Activated CD4-positive, alpha-beta T cell treated with anti-CD3 and anti-CD28 coated beads for 1 hour (primary cell): ENCODE data around the gene INPP1.

Experiments used
- DNase-seq: peaks from one replicate; pipeline ENCODE4 v3.0.0-alpha.2; 2020

Gene INPP1

GRCh38 chr2:190365499-190366204, 22.3 kb downstream of the INPP1 start:
- no peak for DNase-seq

- DNase-seq: no peak
These were observed 22.9 kb downstream of the INPP1 start for GRCh38 chr2:190366248-190366753.

GRCh38 chr2:190367091-190367490, 23.7 kb downstream of the INPP1 start:
- DNase-seq: no peak

- no peak for DNase-seq
These were observed 26.2 kb downstream of the INPP1 start for GRCh38 chr2:190369635-190370034.

GRCh38 chr2:190376083-190376482, 32.7 kb downstream of the INPP1 start:
- DNase-seq: no peak

- no peak for DNase-seq
These were observed 33.3 kb downstream of the INPP1 start for GRCh38 chr2:190376591-190377245.

- no peak for DNase-seq
These were observed 35.5 kb downstream of the INPP1 start for GRCh38 chr2:190378880-190379237.

- DNase-seq: no peak
These were observed 36.0 kb downstream of the INPP1 start for GRCh38 chr2:190379249-190379964.

- DNase-seq: no peak
These were observed 37.6 kb downstream of the INPP1 start for GRCh38 chr2:190380962-190381412.

GRCh38 chr2:190382851-190383250, 39.5 kb downstream of the INPP1 start:
- DNase-seq: no peak

GRCh38 chr2:190387422-190387821, 44.0 kb downstream of the INPP1 start:
- DNase-seq: no peak

GRCh38 chr2:190396271-190396670, 52.9 kb downstream of the INPP1 start:
- no peak for DNase-seq

- no peak for DNase-seq
These were observed 59.7 kb downstream of the INPP1 start for GRCh38 chr2:190402986-190403603.

- no peak for DNase-seq
These were observed 61.1 kb downstream of the INPP1 start for GRCh38 chr2:190404487-190404886.

GRCh38 chr2:190405070-190405469, 61.7 kb downstream of the INPP1 start:
- DNase-seq: no peak

- DNase-seq: no peak
These were observed 62.6 kb downstream of the INPP1 start for GRCh38 chr2:190405995-190406394.

- DNase-seq: no peak
These were observed 63.4 kb downstream of the INPP1 start for GRCh38 chr2:190406805-190407204.

GRCh38 chr2:190407246-190407661, 63.9 kb downstream of the INPP1 start:
- DNase-seq: no peak

- peak; percentile 29 for DNase-seq
These were observed 64.5 kb downstream of the INPP1 start, which contains the start of gene MFSD6 for GRCh38 chr2:190407662-190408537. Gene MFSD6, plus strand, starts transcription at chr2:190408355. Its CDS starts 27,675 bp downstream, at chr2:190436030.

GRCh38 chr2:190408538-190409271, 65.3 kb downstream of the INPP1 start:
- DNase-seq: peak; percentile 59

GRCh38 chr2:190409616-190410015, 66.2 kb downstream of the INPP1 start:
- DNase-seq: no peak
